Activated T-helper 1 cell treated with anti-CD3 and anti-CD28 coated beads, Interleukin-12 subunit alpha, Interleukin-12 subunit beta, Interleukin-2, Interleukin-4 antibody, amounts not matched to agents 30 ng/mL and 10 ng/mL and 1 ng/mL, durations not matched to agents 14 hours and 24 hours and 36 hours (primary cell): ENCODE results near the gene ZMYND10. TPM values are rescaled to one million over a fixed set of nuclear protein-coding genes. Genes with fewer than 3 reads are reported as not detected.
A peak's percentile ranks its signal among the peaks of the same experiment; 100 is the strongest.

Source experiments
- DNase-seq: peaks from one replicate; pipeline ENCODE4 v3.0.0; 2021; ENCODE audit warnings: low spot score
- H3K27ac Mint-ChIP-seq: one replicate; pipeline ENCODE4 v1.8.0; 2021; ENCODE audit warnings: mild to moderate bottlenecking, mixed read lengths
- H3K27me3 Mint-ChIP-seq: one replicate; pipeline ENCODE4 v1.8.0; 2022; ENCODE audit warnings: mild to moderate bottlenecking, moderate library complexity, mixed read lengths; ENCODE audit not compliant: insufficient read depth
- H3K36me3 Mint-ChIP-seq: one replicate; pipeline ENCODE4 v1.8.0; 2021; ENCODE audit warnings: low read depth, mixed read lengths
- H3K4me1 Mint-ChIP-seq: one replicate; pipeline ENCODE4 v1.8.0; 2021; ENCODE audit warnings: low read depth, mixed read lengths
- H3K4me3 Mint-ChIP-seq: one replicate; pipeline ENCODE4 v1.8.0; 2021; ENCODE audit warnings: mild to moderate bottlenecking, moderate library complexity, mixed read lengths
- H3K9me3 Mint-ChIP-seq: one replicate; pipeline ENCODE4 v1.8.0; 2021; ENCODE audit warnings: mixed read lengths
- intact Hi-C: fragments of 100-400 bp; cut with micrococcal nuclease; formaldehyde crosslinking; loops from one replicate; pipeline ENCODE4 v1.15.1; 2024
- total RNA-seq: library from RNA; stranded (reverse); gene quantifications from 2 replicates; pipeline ENCODE4 v1.2.3, GENCODE V29; 2022

The ZMYND10 gene
- total RNA-seq, 1 donor from 2014 or later = 1.5 TPM

DNA sequence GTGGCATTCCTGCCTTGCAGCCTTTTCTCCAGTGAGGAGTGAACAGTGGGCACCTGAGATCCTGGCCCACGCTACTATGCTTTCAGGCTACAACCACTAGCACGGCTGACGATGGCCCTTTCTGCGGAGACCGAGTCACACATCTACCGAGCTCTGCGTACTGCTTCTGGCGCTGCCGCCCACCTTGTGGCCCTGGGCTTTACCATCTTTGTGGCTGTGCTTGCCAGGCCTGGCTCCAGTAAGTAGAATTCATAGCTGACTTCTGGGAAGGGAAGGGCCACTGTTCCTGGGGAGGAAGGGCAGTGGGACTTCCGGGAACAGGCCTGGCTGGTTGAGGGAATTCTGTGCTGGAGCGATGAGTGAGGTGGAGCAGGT, 5.8 kb upstream of the ZMYND10 start:
- DNase-seq = no peak
- peak overlapping the region; percentile 95 for H3K27ac Mint-ChIP-seq
- peak overlapping the region; percentile 95 for H3K4me3 Mint-ChIP-seq
- intact Hi-C loops = loop anchor here (1.0 to 10.0 kb wide), 8 partner anchors 8 to 1703 kb away; partner anchors contain the start of genes CISH, DUSP7, IFRD2 and RPL29
- H3K9me3 Mint-ChIP-seq = no peaks in the 10 kb centered on the region
- H3K36me3 Mint-ChIP-seq = peaks cover 33% of the 10 kb centered on the region
- H3K27me3 Mint-ChIP-seq = no peaks in the 10 kb centered on the region
- peaks cover 55% of the 10 kb centered on the region for H3K4me1 Mint-ChIP-seq

DNA sequence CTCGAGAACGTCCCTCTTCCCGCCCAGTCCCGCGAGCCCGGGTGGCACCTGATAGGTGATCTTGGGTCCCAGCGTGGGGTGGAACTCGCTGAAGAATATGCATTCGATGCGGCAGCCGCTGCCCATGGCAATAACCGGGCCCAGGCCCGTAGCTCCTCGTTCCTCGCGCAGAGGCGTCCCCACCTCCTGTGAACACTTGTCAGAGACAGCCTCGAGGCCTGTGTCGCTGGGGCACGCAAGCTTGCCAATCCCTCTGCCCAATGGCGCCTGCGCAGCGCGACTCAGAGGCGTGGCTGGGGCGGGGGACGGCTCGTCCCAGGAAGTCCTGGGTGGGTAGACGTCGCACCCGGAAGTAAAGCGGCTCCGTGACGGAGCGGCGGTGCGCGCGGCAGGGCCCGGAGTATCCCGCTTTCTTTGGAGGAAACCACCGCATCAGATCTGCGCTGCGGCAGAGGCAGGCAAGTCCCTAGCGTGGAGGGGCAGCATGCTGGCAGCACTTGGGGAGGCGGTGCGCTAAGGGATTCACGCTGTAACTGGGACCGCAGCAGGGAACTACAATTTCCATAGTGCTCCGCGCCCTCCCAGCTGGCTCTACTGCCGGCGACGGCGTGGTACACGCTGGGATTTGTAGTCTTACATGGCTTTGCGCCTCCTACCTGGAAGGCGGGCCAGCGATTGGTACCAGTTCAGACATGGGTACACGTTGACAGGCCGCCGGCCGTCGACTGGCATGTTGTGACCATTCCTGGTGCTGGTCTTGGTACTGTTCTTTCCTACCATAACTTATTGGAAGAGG, 5.2 kb upstream of the ZMYND10 start, which contains the start of the genes CYB561D2 and NPRL2:
CYB561D2 (plus strand) TSS at position 336 of the 796 bp plus-strand sequence. CDS start 572 bp downstream, outside the sequence.
NPRL2 (minus strand) TSS at position 249 of the 796 bp plus-strand sequence; CDS start at position 126, 123 bp downstream.
- H3K4me1 Mint-ChIP-seq = peaks cover 55% of the 10 kb centered on the region

DNA sequence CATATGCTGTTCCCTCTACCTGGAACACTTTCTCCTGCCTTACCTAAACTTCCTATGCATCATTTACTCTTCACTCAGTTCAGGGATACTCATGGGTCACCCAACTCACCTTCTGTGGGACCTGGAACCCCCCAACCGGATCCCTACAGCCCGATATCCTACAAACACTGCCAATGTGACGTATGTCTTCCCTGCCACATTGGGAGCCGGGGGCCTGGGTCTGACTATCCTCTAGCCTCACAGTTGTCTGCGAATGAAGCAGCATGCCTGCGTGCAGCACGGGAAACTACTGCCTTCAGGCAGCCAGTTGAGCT, 4.6 kb upstream of the ZMYND10 start:
- H3K27ac Mint-ChIP-seq = peak overlapping the region; percentile 95
- peaks cover 30% of the 10 kb centered on the region for H3K36me3 Mint-ChIP-seq
- H3K4me1 Mint-ChIP-seq = peaks cover 56% of the 10 kb centered on the region
- peak overlapping the region; percentile 95 for H3K4me3 Mint-ChIP-seq
- intact Hi-C loops = loop anchor here (1.0 to 10.0 kb wide), 7 partner anchors 10 to 1705 kb away; partner anchors contain the start of genes CISH, DUSP7, HYAL3 and NAA80
- no peak for DNase-seq
- no peaks in the 10 kb centered on the region for H3K27me3 Mint-ChIP-seq
- no peaks in the 10 kb centered on the region for H3K9me3 Mint-ChIP-seq

More for the DNA sequence above, 5.2 kb upstream of the ZMYND10 start, which contains the start of the genes CYB561D2 and NPRL2:
- no peaks in the 10 kb centered on the region for H3K27me3 Mint-ChIP-seq
- peak within 1 kb of the TSS; percentile 95 for H3K27ac Mint-ChIP-seq
- peak; percentile 100 for DNase-seq
- H3K36me3 Mint-ChIP-seq = peaks cover 33% of the 10 kb centered on the region
- H3K9me3 Mint-ChIP-seq = no peaks in the 10 kb centered on the region
- H3K4me3 Mint-ChIP-seq = peak within 1 kb of the TSS; percentile 95
- intact Hi-C loops = loop anchor here (1.0 to 10.0 kb wide), 10 partner anchors 9 to 1704 kb away; partner anchors contain the start of genes CISH, DUSP7, HYAL3 and IFRD2

DNA sequence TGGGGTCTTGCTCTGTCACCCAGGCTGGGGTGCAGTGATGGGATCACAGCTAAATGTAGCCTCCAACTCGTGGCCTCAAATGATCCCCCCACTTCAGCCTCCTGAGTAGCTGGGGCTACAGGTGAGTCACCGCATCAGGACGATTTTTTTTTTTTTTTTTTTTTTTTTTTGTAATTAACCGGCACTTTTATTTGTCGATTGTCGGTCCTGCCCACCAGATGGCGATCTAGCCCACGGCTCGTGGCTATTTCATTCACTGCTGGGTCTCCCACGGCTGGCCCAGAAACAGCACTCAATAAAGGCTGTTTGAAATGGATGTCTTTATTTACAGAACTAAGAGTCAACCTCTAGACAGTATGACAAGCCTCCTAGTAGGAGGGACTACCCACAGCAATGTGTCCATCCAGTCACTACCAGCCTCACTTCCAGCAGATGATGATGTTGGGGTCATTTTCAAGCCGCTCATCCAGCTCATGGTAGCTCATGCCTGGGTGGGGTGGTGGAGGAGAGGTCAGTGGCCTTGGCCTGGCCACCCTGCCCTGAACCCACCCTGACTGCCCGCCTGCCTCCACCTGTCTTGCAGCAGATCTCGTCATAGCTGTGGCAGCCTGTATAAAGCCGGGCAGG, 1.8 kb upstream of the ZMYND10 start:
- peak; percentile 66 for DNase-seq
- Mint-ChIP-seq H3K27me3 (no peaks in the 10 kb centered on the region), H3K9me3 (no peaks in the 10 kb centered on the region), H3K4me1 (peaks cover 57% of the 10 kb centered on the region), H3K36me3 (peaks cover 22% of the 10 kb centered on the region), H3K4me3 (no peak overlapping the region), H3K27ac (no peak overlapping the region)
- intact Hi-C loops = loop anchor here (1.0 kb wide), 4 partner anchors 89 to 220 kb away; partner anchors contain the start of gene C3orf18

DNA sequence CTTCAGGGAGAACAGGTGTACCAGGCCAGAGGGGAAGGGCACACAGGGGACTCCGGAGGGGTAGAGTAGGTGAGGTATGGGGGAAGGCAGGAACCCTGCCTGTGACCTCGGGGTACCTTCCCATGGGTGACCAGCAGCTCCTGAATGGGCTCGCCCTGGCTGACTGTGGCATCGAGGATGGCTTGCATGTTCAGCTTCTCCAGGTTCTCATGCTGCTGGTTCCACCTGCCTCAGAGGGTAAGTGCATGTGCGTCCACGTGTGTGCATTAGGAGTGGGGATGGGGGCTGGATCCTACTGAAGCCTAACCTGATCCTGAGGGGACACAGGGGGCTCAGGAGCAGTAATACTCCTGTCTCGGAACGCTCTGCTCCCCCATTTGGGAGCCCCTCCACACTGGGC, 524 bp downstream of the ZMYND10 start:
- H3K4me1 Mint-ChIP-seq = peaks cover 44% of the 10 kb centered on the region
- no peak overlapping the region for H3K27ac Mint-ChIP-seq
- no peak for DNase-seq
- peaks cover 11% of the 10 kb centered on the region for H3K36me3 Mint-ChIP-seq
- intact Hi-C loops = no loop called here
- H3K9me3 Mint-ChIP-seq = no peaks in the 10 kb centered on the region
- H3K27me3 Mint-ChIP-seq = no peaks in the 10 kb centered on the region
- H3K4me3 Mint-ChIP-seq = no peak overlapping the region

DNA sequence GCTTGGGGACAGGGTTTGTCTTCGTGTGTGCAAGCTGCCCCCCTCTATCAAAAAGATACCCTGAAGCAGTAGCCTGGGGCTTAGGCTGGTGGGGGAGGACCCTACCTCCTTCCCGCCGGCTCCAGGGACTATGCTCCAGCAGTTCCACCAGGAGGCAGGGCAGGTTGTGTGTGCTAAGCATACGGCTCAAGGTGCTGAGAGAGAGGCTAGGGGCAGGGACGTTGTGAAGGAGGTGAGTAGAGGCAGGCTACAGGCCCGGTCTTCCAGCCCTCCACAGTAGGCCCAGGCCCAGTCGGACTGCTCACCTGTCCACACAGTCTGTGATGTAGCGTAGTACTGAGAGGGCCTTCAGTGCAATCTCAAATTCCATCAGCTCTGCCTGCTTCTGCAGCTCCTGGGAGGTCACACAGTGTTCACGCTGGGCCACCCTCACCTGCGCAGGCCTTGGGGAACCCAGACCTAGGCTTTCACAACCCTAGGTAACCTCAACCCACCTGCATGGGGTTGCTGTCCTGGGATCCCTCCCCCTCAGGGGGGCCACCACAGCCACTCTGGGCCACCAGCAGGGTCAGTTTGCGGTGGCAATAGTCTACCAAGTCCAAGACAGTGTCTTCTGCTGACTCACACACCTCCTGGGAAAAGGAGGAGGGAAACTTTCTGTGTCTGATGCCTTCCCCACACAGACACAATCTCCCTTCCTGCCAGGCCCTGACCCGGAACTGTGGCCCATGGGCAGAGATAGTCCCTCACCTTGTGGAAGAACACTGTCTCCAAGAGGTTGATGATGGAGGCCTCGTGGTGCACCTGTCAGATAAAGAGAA, 2.5 kb downstream of the ZMYND10 start:
- no peaks in the 10 kb centered on the region for H3K9me3 Mint-ChIP-seq
- peaks cover 13% of the 10 kb centered on the region for H3K36me3 Mint-ChIP-seq

DNA sequence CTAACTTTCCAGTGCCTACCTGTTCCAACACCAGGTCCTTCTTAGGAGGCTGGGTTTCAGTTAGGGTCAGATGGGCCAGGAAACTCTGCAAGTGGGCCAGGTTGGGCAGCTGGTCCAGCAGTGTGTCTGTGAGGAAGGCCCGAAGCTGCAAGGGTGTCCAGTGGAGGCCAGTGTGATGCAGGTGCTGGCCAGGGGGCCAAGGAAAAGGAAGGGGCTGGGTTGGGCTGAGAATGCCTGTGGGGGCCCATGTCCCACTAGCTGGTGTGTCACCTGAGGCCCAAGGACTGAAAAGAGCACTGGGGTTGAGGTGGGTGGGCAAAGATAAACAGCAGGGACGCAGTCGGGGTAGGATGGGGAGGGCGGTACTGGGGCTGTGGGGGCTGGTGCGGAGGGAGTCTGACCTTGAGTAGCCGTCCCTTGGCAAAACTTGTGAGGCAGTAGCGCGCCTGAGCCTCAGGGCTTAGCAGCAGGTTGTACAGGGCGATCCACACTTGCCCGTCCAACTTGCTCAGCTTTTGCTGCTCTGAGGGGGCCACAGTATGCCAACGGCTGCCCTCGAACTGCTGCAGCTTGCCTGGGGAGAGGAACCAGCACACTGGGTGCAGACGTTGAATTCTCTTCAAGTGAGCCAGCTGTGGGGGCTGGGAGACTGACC, 3.4 kb downstream of the ZMYND10 start:
- no peak for DNase-seq
- no peak overlapping the region for H3K27ac Mint-ChIP-seq
- H3K27me3 Mint-ChIP-seq = no peaks in the 10 kb centered on the region
- peak overlapping the region; percentile 30 for H3K4me3 Mint-ChIP-seq
- no peaks in the 10 kb centered on the region for H3K9me3 Mint-ChIP-seq
- peaks cover 12% of the 10 kb centered on the region for H3K36me3 Mint-ChIP-seq
- H3K4me1 Mint-ChIP-seq = peaks cover 41% of the 10 kb centered on the region
- intact Hi-C loops = no loop called here

More for the DNA sequence above, 2.5 kb downstream of the ZMYND10 start:
- peaks cover 46% of the 10 kb centered on the region for H3K4me1 Mint-ChIP-seq
- no peak for DNase-seq
- H3K27me3 Mint-ChIP-seq = no peaks in the 10 kb centered on the region
- intact Hi-C loops = no loop called here
- no peak overlapping the region for H3K4me3 Mint-ChIP-seq
- no peak overlapping the region for H3K27ac Mint-ChIP-seq

DNA sequence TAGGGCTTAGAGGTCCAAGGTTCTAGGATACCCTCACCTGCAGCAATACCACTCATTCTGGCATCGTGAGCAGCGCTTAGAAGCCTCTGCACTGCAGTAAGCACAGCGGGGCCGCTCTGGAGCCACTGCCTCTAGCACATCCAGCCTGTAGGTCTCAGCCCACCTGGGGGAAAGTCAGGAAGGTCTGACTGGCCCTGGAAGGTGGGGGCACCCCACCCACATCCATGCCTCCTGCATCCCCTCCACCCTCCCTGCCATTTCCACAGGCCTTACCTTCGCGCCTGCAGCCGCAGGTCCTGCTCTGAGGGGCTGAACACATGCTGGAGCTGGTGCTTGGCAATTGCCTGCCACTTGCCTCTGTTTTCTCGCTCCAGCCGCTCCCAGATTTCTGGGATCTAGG, 4.0 kb downstream of the ZMYND10 start:
- Mint-ChIP-seq H3K4me1 (peaks cover 42% of the 10 kb centered on the region), H3K27ac (peak overlapping the region; percentile 91), H3K9me3 (no peaks in the 10 kb centered on the region), H3K27me3 (no peaks in the 10 kb centered on the region), H3K4me3 (peak overlapping the region; percentile 85), H3K36me3 (peaks cover 14% of the 10 kb centered on the region)
- DNase-seq = no peak
- intact Hi-C loops = no loop called here

DNA sequence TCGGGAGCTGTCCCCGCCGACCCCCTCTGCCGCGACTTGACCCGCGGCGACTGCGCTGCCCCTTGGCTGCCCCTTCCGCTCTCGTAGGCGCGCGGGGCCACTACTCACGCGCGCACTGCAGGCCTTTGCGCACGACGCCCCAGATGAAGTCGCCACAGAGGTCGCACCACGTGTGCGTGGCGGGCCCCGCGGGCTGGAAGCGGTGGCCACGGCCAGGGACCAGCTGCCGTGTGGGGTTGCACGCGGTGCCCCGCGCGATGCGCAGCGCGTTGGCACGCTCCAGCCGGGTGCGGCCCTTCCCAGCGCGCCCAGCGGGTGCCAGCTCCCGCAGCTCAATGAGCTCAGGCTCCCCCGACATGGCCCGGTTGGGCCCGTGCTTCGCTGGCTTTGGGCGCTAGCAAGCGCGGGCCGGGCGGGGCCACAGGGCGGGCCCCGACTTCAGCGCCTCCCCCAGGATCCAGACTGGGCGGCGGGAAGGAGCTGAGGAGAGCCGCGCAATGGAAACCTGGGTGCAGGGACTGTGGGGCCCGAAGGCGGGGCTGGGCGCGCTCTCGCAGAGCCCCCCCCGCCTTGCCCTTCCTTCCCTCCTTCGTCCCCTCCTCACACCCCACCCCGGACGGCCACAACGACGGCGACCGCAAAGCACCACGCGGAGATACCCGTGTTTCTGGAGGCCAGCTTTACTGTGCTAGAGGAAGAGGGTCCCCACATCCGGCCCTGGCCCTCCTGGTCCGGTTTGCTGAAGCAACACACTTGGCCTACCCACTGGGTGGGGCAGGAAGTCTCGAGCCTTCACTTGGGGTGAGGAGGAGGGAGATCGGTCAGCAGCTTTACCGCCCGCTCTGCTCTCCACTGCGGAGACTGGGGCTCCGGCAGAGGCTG, 4.8 kb downstream of the ZMYND10 start, which contains the start of gene RASSF1:
RASSF1 (minus strand) TSS at position 389 of the 882 bp plus-strand sequence; CDS start at position 358, 31 bp downstream.
- intact Hi-C loops = loop anchor here (1.0 kb wide), 1 partner anchor 10 kb away; the partner anchor contains the start of genes CYB561D2 and NPRL2

DNA sequence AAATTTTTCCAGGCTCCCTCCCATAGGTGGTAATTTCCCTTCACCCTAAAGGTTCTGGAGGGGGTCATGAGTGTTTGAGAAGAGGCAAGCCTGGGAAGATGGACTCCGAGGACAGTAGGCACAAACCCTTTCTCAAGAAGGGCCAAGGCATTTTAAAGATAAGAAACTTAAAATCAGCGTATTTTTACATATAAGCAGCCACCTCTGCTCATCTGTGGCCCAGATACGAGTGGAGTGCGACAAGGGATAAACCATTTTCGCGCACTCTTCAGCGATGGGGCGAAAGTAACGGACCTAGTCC, 5.4 kb downstream of the ZMYND10 start:
- H3K4me3 Mint-ChIP-seq = peak overlapping the region; percentile 96
- H3K27me3 Mint-ChIP-seq = no peaks in the 10 kb centered on the region
- H3K36me3 Mint-ChIP-seq = peaks cover 18% of the 10 kb centered on the region
- intact Hi-C loops = loop anchor here (1.0 kb wide), 1 partner anchor 10 kb away; the partner anchor contains the start of genes CYB561D2 and NPRL2
- H3K27ac Mint-ChIP-seq = peak overlapping the region; percentile 97
- DNase-seq = no peak
- H3K9me3 Mint-ChIP-seq = no peaks in the 10 kb centered on the region
- peaks cover 42% of the 10 kb centered on the region for H3K4me1 Mint-ChIP-seq

More for the DNA sequence above, 4.8 kb downstream of the ZMYND10 start, which contains the start of gene RASSF1:
- Mint-ChIP-seq H3K4me1 (peaks cover 43% of the 10 kb centered on the region), H3K27ac (peak within 1 kb of the TSS; percentile 97), H3K27me3 (no peaks in the 10 kb centered on the region), H3K36me3 (peaks cover 18% of the 10 kb centered on the region), H3K9me3 (no peaks in the 10 kb centered on the region), H3K4me3 (peak within 1 kb of the TSS; percentile 96)
- peak; percentile 74 for DNase-seq

DNA sequence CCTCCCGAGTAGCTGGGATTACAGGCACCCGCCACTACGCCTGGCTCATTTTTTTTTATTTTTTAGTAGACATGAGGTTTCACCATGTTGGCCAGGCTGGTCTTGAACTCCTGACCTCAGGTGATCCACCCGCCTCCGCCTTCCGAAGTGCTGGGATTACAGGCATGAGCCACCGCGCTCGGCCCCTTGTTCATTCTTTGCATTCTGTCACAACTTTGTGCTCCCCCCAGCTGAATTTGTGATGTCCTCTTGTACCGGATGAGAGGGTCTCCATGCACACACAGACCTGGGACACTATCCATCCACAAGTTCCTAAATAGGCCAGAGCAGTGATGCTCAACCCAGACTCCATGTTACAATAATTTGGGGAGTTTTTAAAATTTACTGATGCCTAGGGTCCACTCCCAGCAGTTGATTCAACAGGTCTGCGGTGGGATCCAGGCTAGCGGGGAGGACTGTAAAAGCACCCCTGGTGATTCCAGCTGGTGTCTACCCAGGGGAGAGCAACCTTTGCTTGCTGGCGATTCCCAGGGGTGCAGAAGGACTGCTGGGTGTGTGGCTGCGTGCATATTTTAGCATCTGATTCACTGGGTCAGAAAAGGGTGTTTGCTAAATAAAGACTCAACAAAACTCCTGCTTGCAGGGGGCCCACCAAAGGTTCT, 5.9 kb downstream of the ZMYND10 start:
- peaks cover 45% of the 10 kb centered on the region for H3K4me1 Mint-ChIP-seq
- H3K27me3 Mint-ChIP-seq = no peaks in the 10 kb centered on the region
- H3K36me3 Mint-ChIP-seq = peaks cover 18% of the 10 kb centered on the region
- DNase-seq = no peak
- H3K9me3 Mint-ChIP-seq = no peaks in the 10 kb centered on the region
- peak overlapping the region; percentile 96 for H3K4me3 Mint-ChIP-seq
- intact Hi-C loops = loop anchor here (1.0 to 5.0 kb wide), 4 partner anchors 11 to 1048 kb away; partner anchors contain the start of genes C3orf18, CISH, CYB561D2 and HEMK1
- H3K27ac Mint-ChIP-seq = peak overlapping the region; percentile 97
